Sigmoid colon (tissue), 7 donors: ENCODE data around the gene DCUN1D4. TPM values are rescaled to one million over a fixed set of nuclear protein-coding genes. Genes with fewer than 3 reads are reported as not detected.
"Not testable (repeated sequence)": the region's sequence is repeated elsewhere in the genome, so short reads cannot be mapped to it uniquely, and the experiment has no call there.

Experiments used
- DNase-seq: peaks from one replicate; pipeline ENCODE4 v3.0.0-alpha.2; 2019
- H3K27ac ChIP-seq, 4 donors: fragments of 200-600 bp; sonication (generic); one replicate each; pipeline ENCODE4 v1.5.1; 2016 to 2019; ENCODE audit warnings: mild to moderate bottlenecking in 1 of 4
- H3K27me3 ChIP-seq, 3 donors: fragments of 200-600 bp; sonication (generic); one replicate each; pipeline ENCODE4 v1.5.1; 2019; ENCODE audit warnings: mild to moderate bottlenecking in 1 of 3
- H3K36me3 ChIP-seq, 4 donors: fragments of 200-600 bp; sonication (generic); one replicate each; pipeline ENCODE4 v1.5.1; 2016 to 2019
- H3K4me1 ChIP-seq, 4 donors: fragments of 200-600 bp; sonication (generic); one replicate each; pipeline ENCODE4 v1.5.1; 2017 to 2019
- H3K4me3 ChIP-seq, 4 donors: fragments of 200-600 bp; sonication (generic); one replicate each; pipeline ENCODE4 v1.5.1; 2017 to 2019; ENCODE audit warnings: mild to moderate bottlenecking in 2 of 4, moderate library complexity in 1 of 4
- H3K9me3 ChIP-seq, 4 donors: fragments of 200-600 bp in 3 of 4; sonication (generic) in 3 of 4; one replicate each; pipeline versions ENCODE4 v1.5.1 to v1.6.1; 2013 to 2019
- EP300 ChIP-seq, 4 donors: sonication (generic); formaldehyde crosslinking; IDR thresholded peaks; one replicate each; pipeline ENCODE4 v1.6.1; 2017; ENCODE audit warnings: antibody characterized with exemption in 4 of 4
- POLR2A ChIP-seq, 2 donors: fragments of 450-650 bp; IDR thresholded peaks; one replicate each; pipeline ENCODE4 v1.6.1; 2016; ENCODE audit warnings: antibody characterized with exemption in 2 of 2, mild to moderate bottlenecking in 2 of 2, moderate library complexity in 2 of 2
- POLR2AphosphoS5 ChIP-seq, 4 donors: sonication (generic); formaldehyde crosslinking; IDR thresholded peaks; one replicate each; pipeline ENCODE4 v1.6.1; 2017; ENCODE audit warnings: antibody characterized with exemption in 4 of 4
- WGBS, 2 donors: extraction: QIAGEN DNeasy Blood & Tissue Kit; methylation state at CpG; one replicate each; pipeline ENCODE4 v1.1.7; 2013; 5-methylcytosine and 5-hydroxymethylcytosine counted together
- intact Hi-C: fragments of 100-400 bp; cut with DNase I; formaldehyde crosslinking; loops from one replicate; pipeline ENCODE4 v1.15.1; 2023
- polyA plus RNA-seq, 3 donors: library from polyadenylated mRNA; stranded (reverse); fragments of 200-250 nt; gene quantifications; one replicate each; pipeline ENCODE4 v1.2.3, GENCODE V29; 2013
- total RNA-seq, 4 donors: library from RNA; depleted of rRNA; stranded (reverse); fragments of >200 nt; gene quantifications; one replicate each; pipeline ENCODE4 v1.1.0, GENCODE V29; 2016
- TF ChIP-seq, protein P1 (sequence below), 4 experiments: fragments of 450-650 bp in 3 of 4; fragments of 200-600 bp in 1 of 4; IDR thresholded peaks; one replicate each; pipeline ENCODE4 v1.5.1; 2016 to 2019; ENCODE audit warnings: antibody characterized with exemption in 4 of 4, mild to moderate bottlenecking in 3 of 4, moderate library complexity in 2 of 4
- donor health status: healthy with polysubstance abuse.
- donor health status: Bipolar disorder and iron deficiency.
- donor health status: healthy.

Gene DCUN1D4
- total and polyA plus RNA-seq, 7 donors: 9.6 to 76.2 (median 48.6) TPM

DNA sequence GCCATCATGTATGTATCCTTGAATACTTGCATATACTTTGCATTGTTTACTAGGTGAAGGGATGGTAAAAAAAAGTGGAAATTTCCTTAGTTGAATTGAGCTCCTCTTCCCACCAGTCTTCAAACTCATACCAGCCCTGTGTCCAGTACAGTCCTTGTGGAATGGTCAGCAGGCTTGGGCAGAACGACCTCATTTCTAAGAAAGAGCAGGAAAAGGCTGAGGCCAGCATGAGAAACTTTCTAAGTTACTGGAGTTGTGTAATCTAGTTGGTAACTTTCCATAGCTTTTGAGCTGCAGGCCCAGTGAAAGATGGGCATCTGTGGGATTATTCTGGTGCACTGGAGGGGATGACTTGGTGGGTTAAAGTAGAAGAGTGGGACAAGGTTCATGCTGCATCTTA is 87.6 kb downstream of the DCUN1D4 start:
- Histone ChIP-seq H3K9me3 (no peaks in the 10 kb centered on the region), H3K4me3 (no peak overlapping the region), H3K36me3 (no peaks in the 10 kb centered on the region), H3K4me1 (no peaks in the 10 kb centered on the region), H3K27ac (no peak overlapping the region), H3K27me3 (no peaks in the 10 kb centered on the region)
- no peak for DNase-seq
- no peak for TF ChIP-seq EP300 (IDR thresholded peaks at IDR 0.05)
- WGBS, 2 donors: 85 to 86% methylated on average over 1 of the region's 1 CpG
- intact Hi-C loops: no loop called here

DNA sequence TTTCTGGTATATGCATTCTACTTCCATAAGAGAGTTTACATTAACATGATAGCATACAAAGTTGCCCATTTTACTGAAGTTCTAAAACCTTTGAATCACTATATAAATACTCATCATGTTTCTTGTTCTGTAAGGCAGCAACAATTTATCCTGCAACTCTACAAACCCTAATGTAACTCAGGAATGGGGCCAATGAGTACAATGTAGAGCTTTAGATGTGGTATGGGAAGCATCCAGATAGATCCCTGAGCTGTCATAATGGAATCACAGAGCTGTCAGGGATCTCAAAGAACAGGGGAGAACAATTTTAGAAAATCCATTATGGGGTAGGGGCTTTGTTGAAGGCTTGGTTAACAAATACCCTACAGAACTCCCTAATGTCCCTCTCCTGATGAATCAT is 88.5 kb downstream of the DCUN1D4 start:
- TF ChIP-seq, protein P1, sequence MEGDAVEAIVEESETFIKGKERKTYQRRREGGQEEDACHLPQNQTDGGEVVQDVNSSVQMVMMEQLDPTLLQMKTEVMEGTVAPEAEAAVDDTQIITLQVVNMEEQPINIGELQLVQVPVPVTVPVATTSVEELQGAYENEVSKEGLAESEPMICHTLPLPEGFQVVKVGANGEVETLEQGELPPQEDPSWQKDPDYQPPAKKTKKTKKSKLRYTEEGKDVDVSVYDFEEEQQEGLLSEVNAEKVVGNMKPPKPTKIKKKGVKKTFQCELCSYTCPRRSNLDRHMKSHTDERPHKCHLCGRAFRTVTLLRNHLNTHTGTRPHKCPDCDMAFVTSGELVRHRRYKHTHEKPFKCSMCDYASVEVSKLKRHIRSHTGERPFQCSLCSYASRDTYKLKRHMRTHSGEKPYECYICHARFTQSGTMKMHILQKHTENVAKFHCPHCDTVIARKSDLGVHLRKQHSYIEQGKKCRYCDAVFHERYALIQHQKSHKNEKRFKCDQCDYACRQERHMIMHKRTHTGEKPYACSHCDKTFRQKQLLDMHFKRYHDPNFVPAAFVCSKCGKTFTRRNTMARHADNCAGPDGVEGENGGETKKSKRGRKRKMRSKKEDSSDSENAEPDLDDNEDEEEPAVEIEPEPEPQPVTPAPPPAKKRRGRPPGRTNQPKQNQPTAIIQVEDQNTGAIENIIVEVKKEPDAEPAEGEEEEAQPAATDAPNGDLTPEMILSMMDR (IDR thresholded peaks at IDR 0.05): no peak
- TF ChIP-seq POLR2AphosphoS5 (IDR thresholded peaks at IDR 0.05): no peak
- TF ChIP-seq EP300 (IDR thresholded peaks at IDR 0.05): no peak
- TF ChIP-seq POLR2A (IDR thresholded peaks at IDR 0.05): no peak
- DNase-seq: no peak
- intact Hi-C loops: no loop called here
- Histone ChIP-seq H3K27ac (no peak overlapping the region), H3K4me3 (no peak overlapping the region), H3K36me3 (no peaks in the 10 kb centered on the region), H3K9me3 (no peaks in the 10 kb centered on the region), H3K27me3 (no peaks in the 10 kb centered on the region), H3K4me1 (no peaks in the 10 kb centered on the region)

DNA sequence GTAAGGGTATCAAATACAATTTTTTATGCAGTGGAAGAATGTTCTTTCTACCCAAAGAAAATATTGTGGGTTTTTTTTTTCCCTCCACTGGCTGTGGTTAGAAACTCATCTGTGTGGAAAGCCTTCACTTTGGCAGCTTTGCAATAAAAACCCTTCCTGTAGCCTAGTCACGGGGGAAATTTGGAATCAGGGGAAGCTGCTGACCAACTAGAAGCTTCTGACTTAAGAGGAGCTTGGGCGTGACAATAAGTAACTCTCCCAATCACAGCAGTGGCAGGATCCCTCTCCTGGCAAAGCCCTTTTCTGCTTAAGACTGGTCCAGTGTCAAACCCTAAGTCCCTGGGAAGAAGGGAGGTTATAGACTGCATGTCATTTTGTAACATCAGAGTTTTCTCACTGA is 89.3 kb downstream of the DCUN1D4 start:
- intact Hi-C loops: no loop called here
- no peaks in the 10 kb centered on the region for H3K9me3 ChIP-seq
- H3K27me3 ChIP-seq: no peaks in the 10 kb centered on the region
- no peak overlapping the region for H3K27ac ChIP-seq
- no peaks in the 10 kb centered on the region for H3K4me1 ChIP-seq
- no peak for DNase-seq
- H3K36me3 ChIP-seq: no peaks in the 10 kb centered on the region
- WGBS, 2 donors: 52 to 68% methylated on average over 2 of the region's 2 CpGs
- TF ChIP-seq, protein P1 (IDR thresholded peaks at IDR 0.05): no peak
- TF ChIP-seq POLR2A (IDR thresholded peaks at IDR 0.05) (no peak), EP300 (IDR thresholded peaks at IDR 0.05) (no peak)
- no peak overlapping the region for H3K4me3 ChIP-seq

DNA sequence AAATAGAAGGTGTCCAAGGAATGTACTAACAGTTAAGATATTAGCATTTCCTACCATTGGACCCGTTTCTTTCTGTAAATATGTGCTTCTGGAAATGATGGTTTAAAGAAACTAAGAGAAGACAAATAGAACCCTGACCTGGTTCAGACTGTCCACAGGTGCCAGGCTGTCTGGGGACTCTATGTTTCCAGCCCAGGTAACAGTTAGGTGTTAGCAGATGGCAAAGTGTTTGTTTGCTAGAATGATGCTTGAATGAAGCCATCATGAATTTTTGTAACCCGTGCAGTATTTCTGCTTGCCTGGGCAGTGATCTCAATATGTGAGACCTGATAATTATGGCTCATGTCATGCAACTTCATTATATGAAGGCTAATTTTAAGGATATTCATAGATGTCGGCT is 89.7 kb downstream of the DCUN1D4 start:
- Histone ChIP-seq H3K27ac (no peak overlapping the region), H3K4me1 (no peaks in the 10 kb centered on the region), H3K9me3 (no peaks in the 10 kb centered on the region), H3K4me3 (no peak overlapping the region), H3K27me3 (no peaks in the 10 kb centered on the region), H3K36me3 (no peaks in the 10 kb centered on the region)
- intact Hi-C loops: no loop called here
- no peak for DNase-seq
- TF ChIP-seq POLR2AphosphoS5 (IDR thresholded peaks at IDR 0.05) (no peak), EP300 (IDR thresholded peaks at IDR 0.05) (no peak), POLR2A (IDR thresholded peaks at IDR 0.05) (no peak)
- TF ChIP-seq, protein P1 (IDR thresholded peaks at IDR 0.05): no peak
- WGBS, 2 donors: 64 to 80% methylated on average over 3 of the region's 3 CpGs

DNA sequence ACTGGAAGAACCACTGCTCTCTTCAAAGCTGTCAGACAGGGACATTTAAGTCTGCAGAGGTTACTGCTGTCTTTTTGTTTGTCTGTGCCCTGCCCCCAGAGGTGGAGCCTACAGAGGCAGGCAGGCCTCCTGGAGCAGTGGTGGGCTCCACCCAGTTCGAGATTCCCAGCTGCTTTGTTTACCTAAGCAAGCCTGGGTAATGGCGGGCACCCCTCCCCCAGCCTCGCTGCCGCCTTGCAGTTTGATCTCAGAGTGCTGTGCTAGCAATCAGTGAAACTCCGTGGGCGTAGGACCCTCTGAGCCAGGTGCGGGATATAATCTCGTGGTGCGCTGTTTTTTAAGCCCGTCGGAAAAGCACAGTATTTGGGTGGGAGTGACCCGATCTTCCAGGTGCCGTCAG is 97.5 kb downstream of the DCUN1D4 start:
- H3K4me1 ChIP-seq, intact Hi-C loops: not testable (repeated sequence)

DNA sequence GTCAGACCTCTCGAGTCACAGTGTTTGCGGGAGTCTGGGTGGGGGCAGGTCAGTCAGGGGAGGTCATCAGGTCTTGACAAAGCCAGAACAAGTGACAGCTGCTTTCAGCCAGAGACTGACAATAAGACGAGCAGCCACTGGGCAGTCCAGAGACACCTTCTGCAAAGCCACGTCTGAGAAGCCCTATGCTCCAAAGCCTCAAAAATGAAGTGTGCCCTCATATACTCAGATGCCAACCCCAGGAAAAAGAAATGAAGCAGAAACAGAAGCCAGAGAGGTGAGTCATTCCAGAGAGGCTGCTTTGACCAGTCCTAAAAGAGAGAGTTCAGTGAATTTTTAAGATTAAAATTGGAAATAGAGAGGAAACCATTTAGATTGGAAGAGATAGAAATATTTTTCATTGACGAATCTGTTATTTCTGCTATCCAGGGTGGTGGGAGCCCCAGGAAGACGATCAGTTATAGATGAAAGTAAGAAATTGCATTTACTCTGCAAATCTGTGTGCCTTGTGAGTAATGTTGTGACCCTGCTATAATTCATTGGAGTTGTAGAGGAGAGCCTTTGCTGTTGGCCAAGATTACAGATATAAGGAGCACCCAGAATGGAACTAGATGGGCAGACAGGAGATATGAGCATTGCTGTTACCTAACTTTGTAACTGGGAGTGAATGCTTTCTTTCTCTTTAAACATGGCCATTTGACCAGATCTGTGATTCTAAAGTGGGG is 99.3 kb downstream of the DCUN1D4 start:
- 85 to 89% methylated on average over 6 of the region's 6 CpGs for WGBS, 2 donors
- intact Hi-C loops: no loop called here
- no peak overlapping the region for H3K27ac ChIP-seq

More for the DNA sequence above, 97.5 kb downstream of the DCUN1D4 start:
- 84 to 86% methylated on average over 13 of the region's 13 CpGs for whole genome bisulfite sequencing, 2 donors
- not testable (repeated sequence) for H3K27me3 ChIP-seq, DNase-seq, H3K36me3 ChIP-seq, H3K4me3 ChIP-seq, H3K9me3 ChIP-seq, H3K27ac ChIP-seq

More for the DNA sequence above, 99.3 kb downstream of the DCUN1D4 start:
- DNase-seq: no peak
- Histone ChIP-seq H3K36me3 (no peaks in the 10 kb centered on the region), H3K27me3 (no peaks in the 10 kb centered on the region), H3K9me3 (peaks cover 0 to 3% (median 0%) of the 10 kb centered on the region in 4 donors), H3K4me1 (no peaks in the 10 kb centered on the region), H3K4me3 (no peak overlapping the region)
- TF ChIP-seq POLR2A (IDR thresholded peaks at IDR 0.05) (no peak), EP300 (IDR thresholded peaks at IDR 0.05) (no peak), POLR2AphosphoS5 (IDR thresholded peaks at IDR 0.05) (no peak)
- TF ChIP-seq, protein P1 (IDR thresholded peaks at IDR 0.05): no peak
